ENCODE results near the gene ALKAL2. TPM values are rescaled to one million over a fixed set of nuclear protein-coding genes. Genes with fewer than 3 reads are reported as not detected.
"Not testable (repeated sequence)": the region's sequence is repeated elsewhere in the genome, so short reads cannot be mapped to it uniquely, and the experiment has no call there.

The ALKAL2 gene
- not detected in 2 replicates for total RNA-seq (2014; rRNA removed; shearing (Covaris generic))
- not detected in 2 replicates for polyA plus RNA-seq (2015; cell fraction: cytosol; rRNA removed)
- not detected in 2 replicates for polyA plus RNA-seq (2015; cell fraction: nucleus; rRNA removed)

- DNase-seq (ENCODE audit: low read depth), result no peak
Observed at GRCh38 chr2:287911-288757, at the start of gene ALKAL2. TSS of gene ALKAL2 (minus strand) at chr2:288091. CDS start at chr2:287835, 256 bp downstream.

- not testable (repeated sequence) for DNase-seq (ENCODE audit: low read depth)
Observed at GRCh38 chr2:336949-337348, 49.1 kb upstream of the ALKAL2 start.

GRCh38 chr2:336360-336759 lies 48.5 kb upstream of the ALKAL2 start:
- no peak for DNase-seq (ENCODE audit: low read depth)

- no peak for DNase-seq (ENCODE audit: low read depth)
Observed at GRCh38 chr2:332592-332991, 44.7 kb upstream of the ALKAL2 start.

- peak; percentile 58 for DNase-seq (ENCODE audit: low read depth)
Observed at GRCh38 chr2:328761-329160, 40.9 kb upstream of the ALKAL2 start.

- DNase-seq (ENCODE audit: low read depth), result no peak
Observed at GRCh38 chr2:323035-323434, 35.1 kb upstream of the ALKAL2 start.

GRCh38 chr2:322326-322725 lies 34.4 kb upstream of the ALKAL2 start:
- no peak for DNase-seq (ENCODE audit: low read depth)

- DNase-seq (ENCODE audit: low read depth), result no peak
Observed at GRCh38 chr2:320561-320960, 32.7 kb upstream of the ALKAL2 start.

GRCh38 chr2:319059-319600 lies 31.2 kb upstream of the ALKAL2 start:
- no peak for DNase-seq (ENCODE audit: low read depth)

- DNase-seq (ENCODE audit: low read depth), result peak; percentile 89
Observed at GRCh38 chr2:317501-318424, 29.9 kb upstream of the ALKAL2 start.

GRCh38 chr2:316381-316780 lies 28.5 kb upstream of the ALKAL2 start:
- DNase-seq (ENCODE audit: low read depth), result no peak

GRCh38 chr2:315925-316324 lies 28.0 kb upstream of the ALKAL2 start:
- DNase-seq (ENCODE audit: low read depth), result not testable (repeated sequence)

- no peak for DNase-seq (ENCODE audit: low read depth)
Observed at GRCh38 chr2:314561-315336, 26.9 kb upstream of the ALKAL2 start.

- no peak for DNase-seq (ENCODE audit: low read depth)
Observed at GRCh38 chr2:313991-314390, 26.1 kb upstream of the ALKAL2 start.

- DNase-seq (ENCODE audit: low read depth), result no peak
Observed at GRCh38 chr2:310994-311393, 23.1 kb upstream of the ALKAL2 start.

- DNase-seq (ENCODE audit: low read depth), result no peak
Observed at GRCh38 chr2:309954-310510, 22.1 kb upstream of the ALKAL2 start.

GRCh38 chr2:309148-309953 lies 21.5 kb upstream of the ALKAL2 start:
- DNase-seq (ENCODE audit: low read depth), result no peak

GRCh38 chr2:305366-305765 lies 17.5 kb upstream of the ALKAL2 start:
- DNase-seq (ENCODE audit: low read depth), result no peak

GRCh38 chr2:296354-296753 lies 8.5 kb upstream of the ALKAL2 start:
- DNase-seq (ENCODE audit: low read depth), result no peak

GRCh38 chr2:295090-295489 lies 7.2 kb upstream of the ALKAL2 start:
- no peak for DNase-seq (ENCODE audit: low read depth)
